Trophoblast cell (in vitro differentiated cells and primary cell): ENCODE measurements around the gene OPN3.

Experiments
- DNase-seq, 2 donors: peaks; one replicate each; pipeline ENCODE4 v3.0.0-alpha.2; 2016
- H2AFZ ChIP-seq: 2 replicates; pipeline ENCODE4 v1.6.1; 2013; ENCODE audit warnings: low read length, moderate library complexity, mild to moderate bottlenecking; ENCODE audit not compliant: insufficient read depth, poor library complexity
- H2AK5ac ChIP-seq: 2 replicates; pipeline ENCODE4 v1.6.1; 2013; ENCODE audit warnings: mild to moderate bottlenecking, low read length
- H2BK120ac ChIP-seq: 2 replicates; pipeline ENCODE4 v1.6.1; 2013; ENCODE audit warnings: low read length, mild to moderate bottlenecking, moderate library complexity; ENCODE audit not compliant: insufficient read depth, poor library complexity
- H2BK12ac ChIP-seq: 2 replicates; pipeline ENCODE4 v1.6.1; 2013; ENCODE audit warnings: mild to moderate bottlenecking, low read length, moderate library complexity
- H2BK5ac ChIP-seq: 2 replicates; pipeline ENCODE4 v1.6.1; 2013; ENCODE audit warnings: low read length, low read depth, moderate library complexity, mild to moderate bottlenecking; ENCODE audit not compliant: poor library complexity
- H3K14ac ChIP-seq: 2 replicates; pipeline ENCODE4 v1.6.1; 2013; ENCODE audit warnings: mild to moderate bottlenecking, low read length
- H3K18ac ChIP-seq: 2 replicates; pipeline ENCODE4 v1.6.1; 2013; ENCODE audit warnings: mild to moderate bottlenecking, low read length
- H3K23ac ChIP-seq: 2 replicates; pipeline ENCODE4 v1.6.1; 2013; ENCODE audit warnings: low read length
- H3K27ac ChIP-seq: 2 replicates; pipeline ENCODE4 v1.5.1; 2013; ENCODE audit warnings: low read depth, mild to moderate bottlenecking, inconsistent platforms, low read length, moderate library complexity
- H3K27me3 ChIP-seq: 2 replicates; pipeline ENCODE4 v1.6.1; 2013; ENCODE audit warnings: inconsistent platforms, mild to moderate bottlenecking, low read length, moderate library complexity; ENCODE audit not compliant: insufficient read depth
- H3K36me3 ChIP-seq, 2 experiments: 1 replicate in 1 of 2; 2 replicates in 1 of 2; pipeline ENCODE4 v1.6.1; 2013; ENCODE audit warnings: low read length in 2 of 2, mild to moderate bottlenecking in 2 of 2, moderate library complexity in 1 of 2; ENCODE audit not compliant: insufficient read depth in 2 of 2, control insufficient read depth in 1 of 2
- H3K4ac ChIP-seq: 2 replicates; pipeline ENCODE4 v1.6.1; 2013; ENCODE audit warnings: low read depth, mild to moderate bottlenecking, low read length, moderate library complexity
- H3K4me1 ChIP-seq, 2 experiments: 1 replicate in 1 of 2; 2 replicates in 1 of 2; pipeline ENCODE4 v1.6.1; 2013; ENCODE audit warnings: low read length in 2 of 2, mild to moderate bottlenecking in 2 of 2, moderate library complexity in 1 of 2; ENCODE audit not compliant: insufficient read depth in 2 of 2, control insufficient read depth in 1 of 2
- H3K4me2 ChIP-seq: 2 replicates; pipeline ENCODE4 v1.6.1; 2013; ENCODE audit warnings: inconsistent platforms, mild to moderate bottlenecking, low read length, moderate library complexity
- H3K4me3 ChIP-seq: 2 replicates; pipeline ENCODE4 v1.5.1; 2013; ENCODE audit warnings: mild to moderate bottlenecking, low read depth, low read length, inconsistent platforms
- H3K79me1 ChIP-seq: one replicate; pipeline ENCODE4 v1.6.1; 2013; ENCODE audit warnings: low read length
- H3K79me2 ChIP-seq: 2 replicates; pipeline ENCODE4 v1.6.1; 2013; ENCODE audit warnings: low read length, mild to moderate bottlenecking; ENCODE audit not compliant: control insufficient read depth, insufficient read depth, poor library complexity
- H3K9ac ChIP-seq: 2 replicates; pipeline ENCODE4 v1.6.1; 2013; ENCODE audit warnings: mild to moderate bottlenecking, low read length
- H3K9me3 ChIP-seq: 2 replicates; pipeline ENCODE4 v1.6.1; 2013; ENCODE audit warnings: low read depth, mild to moderate bottlenecking, control low read depth, inconsistent platforms, low read length; ENCODE audit not compliant: insufficient read depth
- H4K12ac ChIP-seq: 2 replicates; pipeline ENCODE4 v1.6.1; 2013; ENCODE audit warnings: low read depth, mild to moderate bottlenecking, low read length, moderate library complexity
- H4K8ac ChIP-seq: 2 replicates; pipeline ENCODE4 v1.6.1; 2013; ENCODE audit warnings: low read depth, mild to moderate bottlenecking, low read length, moderate library complexity
- H4K91ac ChIP-seq: one replicate; pipeline ENCODE4 v1.6.1; 2013; ENCODE audit warnings: low read depth, mild to moderate bottlenecking, low read length, moderate library complexity
- WGBS: extraction: QIAGEN DNeasy Blood & Tissue Kit; methylation state at CpG from one replicate; pipeline ENCODE4 v1.1.7; 2013; ENCODE audit warnings: missing lambda C conversion rate; ENCODE audit not compliant: insufficient read length, insufficient coverage; ENCODE audit errors: extremely low coverage; 5-methylcytosine and 5-hydroxymethylcytosine counted together

OPN3 gene

DNA sequence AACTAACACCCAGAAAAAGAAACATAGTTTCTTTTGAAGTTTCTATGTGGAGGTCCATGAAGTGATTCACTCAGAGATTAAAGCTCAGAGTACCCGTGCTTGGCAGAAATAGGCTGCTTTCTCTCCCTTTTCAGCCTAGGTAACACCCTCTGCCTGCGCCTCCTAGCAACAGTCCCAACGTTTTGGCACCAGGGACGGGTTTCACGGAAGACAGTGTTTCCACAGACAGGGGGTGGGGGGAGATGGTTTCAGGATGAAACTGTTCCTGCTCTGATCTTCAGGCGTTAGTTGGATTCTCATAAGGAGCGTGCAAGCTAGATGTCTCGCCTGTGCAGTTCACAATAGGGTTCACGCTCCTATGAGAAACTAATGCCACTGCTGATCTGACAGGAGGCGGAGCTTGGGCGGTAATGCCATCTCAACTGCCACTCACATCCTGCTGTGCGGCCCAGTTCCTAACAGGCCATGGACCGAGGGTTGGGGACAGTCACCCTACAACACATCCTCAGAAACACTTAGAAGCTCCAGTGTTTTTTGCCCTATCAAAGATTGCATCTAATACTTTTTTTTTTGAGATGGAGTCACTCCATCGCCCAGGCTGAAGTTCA, 53.2 kb downstream of the OPN3 start:
- Histone ChIP-seq H3K79me2 (no peaks in the 10 kb centered on the region), H3K9me3 (no peaks in the 10 kb centered on the region), H3K4me2 (no peak overlapping the region), H2BK5ac (no peak overlapping the region), H3K4me3 (no peak overlapping the region), H3K23ac (no peak overlapping the region), H3K27ac (no peak overlapping the region), H3K27me3 (no peaks in the 10 kb centered on the region), H3K4me1 (peaks cover 0 to 3% of the 10 kb centered on the region in 2 experiments), H2AFZ (no peak overlapping the region), H2BK12ac (no peak overlapping the region), H3K79me1 (peaks cover 5% of the 10 kb centered on the region), H3K18ac (no peak overlapping the region), H3K9ac (no peak overlapping the region), H4K8ac (no peak overlapping the region), H4K12ac (no peak overlapping the region), H2BK120ac (no peak overlapping the region), H3K4ac (no peak overlapping the region), H3K36me3 (no peaks in the 10 kb centered on the region), H3K14ac (no peak overlapping the region), H2AK5ac (no peak overlapping the region), H4K91ac (no peak overlapping the region)
- no CpG with 5 or more reads among the region's 14 CpGs for WGBS
- DNase-seq: no peak

DNA sequence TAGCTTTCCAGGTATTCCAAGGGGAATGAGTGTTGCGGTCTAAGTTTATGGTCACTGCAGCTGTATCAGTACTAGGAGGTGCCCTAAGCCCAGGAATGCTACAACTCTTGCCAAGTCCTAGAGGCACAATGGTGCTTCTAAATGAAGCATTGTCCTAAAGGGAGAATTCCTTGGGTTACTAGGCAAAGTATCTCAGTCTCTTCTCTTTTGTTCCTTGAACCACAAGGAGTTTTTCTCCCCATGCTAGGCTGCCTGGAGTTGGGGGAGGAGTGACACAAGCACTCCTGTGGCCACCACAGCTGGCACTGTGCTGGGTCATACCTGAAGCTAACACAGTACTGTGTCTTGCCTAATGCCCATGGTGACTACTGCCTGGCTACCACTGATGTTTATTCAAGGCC, 57.2 kb downstream of the OPN3 start:
- no peak overlapping the region for H3K23ac ChIP-seq
- H2AK5ac ChIP-seq: no peak overlapping the region
- H3K36me3 ChIP-seq: no peaks in the 10 kb centered on the region
- H2AFZ ChIP-seq: no peak overlapping the region
- no peak overlapping the region for H2BK12ac ChIP-seq
- no peak overlapping the region for H3K4ac ChIP-seq
- no peak overlapping the region for H3K4me3 ChIP-seq
- no peak overlapping the region for H3K9ac ChIP-seq
- peaks cover 5% of the 10 kb centered on the region for H3K9me3 ChIP-seq
- no peak for DNase-seq
- no peak overlapping the region for H4K12ac ChIP-seq
- no peaks in the 10 kb centered on the region for H3K79me2 ChIP-seq
- H3K27ac ChIP-seq: no peak overlapping the region
- H4K8ac ChIP-seq: no peak overlapping the region
- H2BK5ac ChIP-seq: no peak overlapping the region
- no peak overlapping the region for H4K91ac ChIP-seq
- WGBS: no CpG with 5 or more reads among the region's 1 CpG
- H2BK120ac ChIP-seq: no peak overlapping the region
- H3K4me2 ChIP-seq: no peak overlapping the region
- H3K18ac ChIP-seq: no peak overlapping the region
- H3K4me1 ChIP-seq: no peaks in the 10 kb centered on the region
- H3K27me3 ChIP-seq: no peaks in the 10 kb centered on the region
- H3K79me1 ChIP-seq: no peaks in the 10 kb centered on the region
- H3K14ac ChIP-seq: no peak overlapping the region

DNA sequence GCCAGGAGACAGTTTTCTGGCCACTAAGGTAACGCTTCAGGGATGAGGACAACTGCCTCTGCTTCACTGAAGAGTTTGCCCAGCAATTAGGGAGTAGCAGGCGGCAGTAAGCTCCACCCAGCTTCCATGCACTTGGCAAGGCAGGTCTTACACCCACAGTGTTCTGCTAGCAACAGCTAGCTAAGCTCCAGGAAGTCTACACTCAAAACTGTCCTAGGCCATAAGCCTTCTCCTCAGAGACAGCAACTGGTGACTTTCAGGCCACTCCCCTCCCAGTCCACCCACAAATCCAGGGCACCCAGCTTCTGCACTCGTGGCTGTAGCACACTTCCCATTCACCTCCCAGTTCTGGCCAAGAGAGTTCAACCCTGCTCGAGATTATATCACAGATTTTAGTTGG, 60.7 kb downstream of the OPN3 start:
- WGBS: no CpG with 5 or more reads among the region's 4 CpGs
- H4K8ac ChIP-seq: no peak overlapping the region
- no peak overlapping the region for H3K9ac ChIP-seq
- H3K79me1 ChIP-seq: no peaks in the 10 kb centered on the region
- H3K4me1 ChIP-seq: no peaks in the 10 kb centered on the region
- no peak overlapping the region for H2BK5ac ChIP-seq
- no peak overlapping the region for H3K14ac ChIP-seq
- H2BK12ac ChIP-seq: no peak overlapping the region
- no peak overlapping the region for H4K91ac ChIP-seq
- H2AFZ ChIP-seq: no peak overlapping the region
- no peaks in the 10 kb centered on the region for H3K36me3 ChIP-seq
- H3K4me3 ChIP-seq: no peak overlapping the region
- H3K4me2 ChIP-seq: no peak overlapping the region
- DNase-seq: no peak
- no peak overlapping the region for H3K23ac ChIP-seq
- H2BK120ac ChIP-seq: no peak overlapping the region
- H3K9me3 ChIP-seq: peaks cover 6% of the 10 kb centered on the region
- H3K18ac ChIP-seq: no peak overlapping the region
- H3K27ac ChIP-seq: no peak overlapping the region
- no peak overlapping the region for H2AK5ac ChIP-seq
- H3K79me2 ChIP-seq: no peaks in the 10 kb centered on the region
- H4K12ac ChIP-seq: no peak overlapping the region
- no peak overlapping the region for H3K4ac ChIP-seq
- H3K27me3 ChIP-seq: no peaks in the 10 kb centered on the region

DNA sequence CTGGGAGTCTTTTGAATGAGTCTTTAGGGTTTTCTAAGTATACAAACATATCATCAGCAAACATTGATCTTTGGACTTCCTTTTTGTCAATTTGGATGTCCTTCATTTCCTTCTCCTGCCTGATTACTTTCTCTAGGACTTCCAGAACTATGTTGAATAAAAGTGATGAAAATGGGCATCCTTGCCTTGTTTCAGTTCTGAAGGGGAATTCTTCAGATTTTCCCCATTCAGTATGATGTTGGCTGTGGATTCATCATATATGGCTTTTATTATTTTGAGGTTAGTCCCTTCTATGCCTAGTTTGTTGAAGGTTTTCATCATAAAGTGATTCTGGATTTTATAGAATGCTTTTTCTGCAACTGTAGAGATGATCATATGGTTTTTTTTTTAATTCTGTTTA, 66.0 kb downstream of the OPN3 start:
- H2BK12ac ChIP-seq: no peak overlapping the region
- no peaks in the 10 kb centered on the region for H3K4me1 ChIP-seq
- no peak overlapping the region for H4K91ac ChIP-seq
- H3K4me2 ChIP-seq: no peak overlapping the region
- no peak overlapping the region for H3K9ac ChIP-seq
- peaks cover 3% of the 10 kb centered on the region for H3K9me3 ChIP-seq
- no peak overlapping the region for H3K23ac ChIP-seq
- no peaks in the 10 kb centered on the region for H3K27me3 ChIP-seq
- H3K27ac ChIP-seq: no peak overlapping the region
- no peak overlapping the region for H4K12ac ChIP-seq
- H3K18ac ChIP-seq: no peak overlapping the region
- no peak overlapping the region for H3K14ac ChIP-seq
- H2AFZ ChIP-seq: no peak overlapping the region
- no peaks in the 10 kb centered on the region for H3K79me2 ChIP-seq
- no peak overlapping the region for H2AK5ac ChIP-seq
- no peak overlapping the region for H4K8ac ChIP-seq
- no peaks in the 10 kb centered on the region for H3K36me3 ChIP-seq
- DNase-seq: no peak
- no peak overlapping the region for H2BK120ac ChIP-seq
- H3K4ac ChIP-seq: no peak overlapping the region
- no peak overlapping the region for H2BK5ac ChIP-seq
- no peak overlapping the region for H3K4me3 ChIP-seq
- no peaks in the 10 kb centered on the region for H3K79me1 ChIP-seq
